ENCODE data around the gene GNAQ. TPM values are rescaled to one million over a fixed set of nuclear protein-coding genes. Genes with fewer than 3 reads are reported as not detected.

GNAQ gene
- total RNA-seq, 1 donor: 53.1 TPM

- no peak for TF ChIP-seq CTCF (IDR thresholded peaks at IDR 0.05; ENCODE audit: insufficient read depth, low read depth, low read length)
- no peak for DNase-seq (ENCODE audit: low read depth)
- no peak overlapping the region for H3K4me3 ChIP-seq (ENCODE audit: low read depth, low read length)
Measured at GRCh38 chr9:77917800-77918199, 113.8 kb downstream of the GNAQ start.

- no peak for DNase-seq (ENCODE audit: low read depth)
- TF ChIP-seq CTCF (IDR thresholded peaks at IDR 0.05; ENCODE audit: insufficient read depth, low read depth, low read length): no peak
- no peak overlapping the region for H3K4me3 ChIP-seq (ENCODE audit: low read depth, low read length)
Measured at GRCh38 chr9:77916820-77917219, 114.8 kb downstream of the GNAQ start.

GRCh38 chr9:77916410-77916819, 115.2 kb downstream of the GNAQ start:
- no peak overlapping the region for H3K4me3 ChIP-seq (ENCODE audit: low read depth, low read length)

GRCh38 chr9:77915744-77916143, 115.9 kb downstream of the GNAQ start:
- TF ChIP-seq CTCF (IDR thresholded peaks at IDR 0.05; ENCODE audit: insufficient read depth, low read depth, low read length): no peak
- no peak overlapping the region for H3K4me3 ChIP-seq (ENCODE audit: low read depth, low read length)
- no peak for DNase-seq (ENCODE audit: low read depth)

More at GRCh38 chr9:77916410-77916819, 115.2 kb downstream of the GNAQ start:
- TF ChIP-seq CTCF (IDR thresholded peaks at IDR 0.05; ENCODE audit: insufficient read depth, low read depth, low read length): no peak
- DNase-seq (ENCODE audit: low read depth): no peak

- no peak overlapping the region for H3K4me3 ChIP-seq (ENCODE audit: low read depth, low read length)
- no peak for TF ChIP-seq CTCF (IDR thresholded peaks at IDR 0.05; ENCODE audit: insufficient read depth, low read depth, low read length)
- DNase-seq (ENCODE audit: low read depth): no peak
Measured at GRCh38 chr9:77912895-77913693, 118.5 kb downstream of the GNAQ start.

GRCh38 chr9:77911928-77912327, 119.7 kb downstream of the GNAQ start:
- H3K4me3 ChIP-seq (ENCODE audit: low read depth, low read length): no peak overlapping the region
- no peak for TF ChIP-seq CTCF (IDR thresholded peaks at IDR 0.05; ENCODE audit: insufficient read depth, low read depth, low read length)
- DNase-seq (ENCODE audit: low read depth): no peak

Measured in fibroblast of villous mesenchyme (primary cell).